Stimulated activated CD4-positive, alpha-beta T cell treated with anti-CD3 and anti-CD28 coated beads, TNF-alpha, amount 100 ng/mL, for 24 hours (primary cell): ENCODE measurements around the gene STXBP3.

ENCODE experiments used
- DNase-seq, 3 experiments: peaks; one replicate each; pipeline ENCODE4 v3.0.0-alpha.2; 2020; ENCODE audit warnings: low read depth in 3 of 3

Gene STXBP3

DNA sequence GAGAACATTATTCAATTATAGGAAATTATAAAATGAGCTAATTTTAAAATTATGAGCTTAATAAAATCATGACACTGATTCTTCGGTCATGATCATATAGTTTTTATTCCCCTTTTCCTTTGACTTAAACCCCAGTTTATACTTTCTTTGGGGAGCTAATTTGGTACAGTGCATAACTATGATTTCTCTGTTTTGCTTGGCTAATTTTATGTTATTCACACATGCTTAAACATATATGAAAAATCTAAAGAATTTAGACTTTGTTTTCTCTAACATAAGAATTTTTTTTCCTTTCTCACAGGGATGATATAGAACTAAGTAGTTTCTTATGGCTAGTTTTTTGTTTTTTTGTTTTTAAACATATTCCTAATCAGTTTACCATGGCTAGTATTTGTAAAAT is 52.5 kb downstream of the STXBP3 start:
- DNase-seq = no peak

DNA sequence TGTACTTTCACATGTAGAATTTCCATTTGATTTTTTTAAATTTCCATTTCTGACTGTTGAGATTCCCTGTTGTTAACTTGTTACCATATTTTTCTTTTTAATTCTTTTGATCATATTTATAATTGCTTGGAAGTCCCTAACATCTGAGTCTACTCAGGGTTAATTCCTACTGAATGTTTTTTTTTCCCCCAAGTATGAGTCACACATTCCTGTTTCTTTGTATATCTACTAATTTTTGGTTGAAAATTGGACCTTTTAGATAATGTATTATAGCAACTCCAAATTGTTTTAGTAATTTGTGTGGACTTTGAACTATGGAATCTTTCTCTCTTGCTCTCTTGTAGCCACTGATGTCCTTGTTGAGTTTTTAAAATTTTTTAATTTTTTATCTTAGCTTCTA is 54.6 kb downstream of the STXBP3 start:
- no peak for DNase-seq

GRCh38 chr1:108803548-108803947 is 57.1 kb downstream of the STXBP3 start:
- DNase-seq = no peak

GRCh38 chr1:108808438-108808837 is 62.0 kb downstream of the STXBP3 start:
- no peak for DNase-seq

- DNase-seq = no peak
Measured at GRCh38 chr1:108811611-108812010, 65.1 kb downstream of the STXBP3 start.

DNA sequence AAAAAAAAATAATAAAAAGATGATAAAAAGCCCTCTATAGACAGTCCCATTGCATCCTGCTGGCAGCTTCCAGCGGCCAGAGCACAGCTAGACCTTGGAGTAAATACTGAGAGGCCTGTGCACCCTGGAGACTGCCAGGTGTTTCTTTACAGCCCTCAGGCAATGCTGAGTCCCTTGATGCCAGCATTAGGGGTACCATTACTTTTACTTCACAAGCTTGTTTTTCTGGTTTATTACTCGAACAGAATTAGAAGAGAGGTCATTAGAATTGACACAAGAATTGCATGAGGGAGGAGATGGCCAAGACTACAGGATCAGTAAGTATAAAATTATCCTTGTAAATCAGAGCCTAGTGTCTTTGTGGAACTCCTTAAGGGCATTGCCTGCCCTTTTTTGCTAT is 66.9 kb downstream of the STXBP3 start:
- DNase-seq = no peak

DNA sequence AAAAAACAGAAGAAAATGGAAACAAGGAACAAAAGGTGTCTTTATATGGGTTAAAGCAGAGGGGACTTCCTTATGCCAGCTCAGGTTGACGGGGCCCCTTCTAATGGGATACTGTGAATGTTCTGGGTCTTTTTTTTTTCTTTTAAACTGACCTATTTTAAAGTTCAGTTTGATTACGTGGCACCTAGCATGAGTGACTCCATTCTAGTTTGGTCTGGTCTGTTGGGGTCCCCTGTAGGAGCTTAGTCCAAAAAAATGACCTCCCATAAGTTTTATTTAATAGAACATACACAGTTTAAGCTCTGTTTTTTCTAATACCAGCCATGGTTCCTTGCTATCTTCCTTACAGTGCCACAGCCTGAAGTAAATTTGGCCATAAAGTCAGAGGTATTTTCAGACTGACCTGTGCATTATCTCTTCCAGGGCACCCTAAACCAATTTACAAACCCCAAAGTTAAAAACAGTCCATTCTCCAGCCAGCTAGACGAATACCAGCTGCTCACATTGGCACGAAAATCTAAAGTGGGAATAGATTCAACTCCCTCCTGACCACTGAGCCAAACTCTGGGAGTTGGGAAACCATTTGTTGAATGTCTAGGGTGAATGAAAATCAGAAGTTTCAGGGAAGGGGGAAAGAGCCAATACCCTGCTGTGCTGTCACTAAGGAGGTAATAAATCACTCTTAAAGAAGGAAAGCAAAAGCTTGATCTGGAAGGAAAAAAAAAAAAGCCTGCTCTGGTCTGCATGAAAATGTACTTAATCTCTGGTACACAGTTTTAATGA is 68.1 kb downstream of the STXBP3 start:
- no peak for DNase-seq

- no peak for DNase-seq
Measured at GRCh38 chr1:108815566-108815965, 69.1 kb downstream of the STXBP3 start.

GRCh38 chr1:108816049-108816893 is 69.8 kb downstream of the STXBP3 start:
- no peak for DNase-seq

- no peak for DNase-seq
Measured at GRCh38 chr1:108817016-108817415, 70.5 kb downstream of the STXBP3 start.

DNA sequence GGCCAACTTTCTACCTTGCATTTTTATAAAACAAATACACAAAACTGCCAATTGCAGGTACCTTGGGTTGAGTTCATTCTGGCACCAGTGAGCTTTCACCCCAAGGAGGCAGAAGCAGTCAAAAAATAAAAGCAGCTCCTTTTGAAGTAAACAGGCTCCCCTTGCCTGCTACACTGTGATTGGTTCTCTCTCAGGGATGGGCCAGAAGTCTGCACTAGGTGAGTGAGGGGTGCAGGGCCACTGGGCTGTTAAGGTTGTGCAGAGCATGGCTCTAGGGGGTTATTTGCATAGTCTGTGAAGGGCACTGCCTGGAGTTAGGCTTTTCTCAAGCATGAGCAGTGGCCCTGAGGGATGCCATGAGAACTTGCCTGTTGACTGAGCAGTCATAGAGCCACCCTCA is 71.3 kb downstream of the STXBP3 start:
- no peak for DNase-seq

- no peak for DNase-seq
Measured at GRCh38 chr1:108819878-108820277, 73.4 kb downstream of the STXBP3 start.

- DNase-seq = no peak
Measured at GRCh38 chr1:108823632-108824031, 77.2 kb downstream of the STXBP3 start.

- DNase-seq = no peak
Measured at GRCh38 chr1:108824051-108824450, 77.6 kb downstream of the STXBP3 start.

DNA sequence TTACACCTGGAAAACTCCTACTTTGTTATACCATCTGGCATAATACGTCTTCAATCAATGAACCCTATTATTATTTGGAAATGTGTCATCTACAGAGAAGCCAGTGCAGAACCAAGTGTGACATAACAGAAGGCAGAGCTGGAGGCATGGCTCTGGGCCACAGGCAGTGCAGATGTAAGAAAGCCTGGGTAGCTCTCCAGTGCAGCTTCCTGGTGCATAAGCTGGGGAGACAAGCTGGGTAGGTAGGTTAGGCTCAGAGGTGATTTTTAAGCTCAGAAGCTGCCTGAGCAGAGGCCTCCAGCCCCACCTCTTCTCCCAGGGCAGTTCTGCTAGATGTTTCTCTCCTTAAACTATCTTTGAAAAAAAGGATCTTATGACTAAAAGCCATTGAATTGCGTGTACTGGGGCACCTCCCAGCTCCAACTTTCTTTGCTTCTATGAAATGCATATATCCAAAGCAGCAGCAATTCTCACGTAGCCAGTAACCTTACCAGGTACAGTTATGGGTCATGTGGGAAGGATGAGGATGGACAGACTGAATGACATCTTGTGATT is 79.7 kb downstream of the STXBP3 start:
- no peak for DNase-seq

DNA sequence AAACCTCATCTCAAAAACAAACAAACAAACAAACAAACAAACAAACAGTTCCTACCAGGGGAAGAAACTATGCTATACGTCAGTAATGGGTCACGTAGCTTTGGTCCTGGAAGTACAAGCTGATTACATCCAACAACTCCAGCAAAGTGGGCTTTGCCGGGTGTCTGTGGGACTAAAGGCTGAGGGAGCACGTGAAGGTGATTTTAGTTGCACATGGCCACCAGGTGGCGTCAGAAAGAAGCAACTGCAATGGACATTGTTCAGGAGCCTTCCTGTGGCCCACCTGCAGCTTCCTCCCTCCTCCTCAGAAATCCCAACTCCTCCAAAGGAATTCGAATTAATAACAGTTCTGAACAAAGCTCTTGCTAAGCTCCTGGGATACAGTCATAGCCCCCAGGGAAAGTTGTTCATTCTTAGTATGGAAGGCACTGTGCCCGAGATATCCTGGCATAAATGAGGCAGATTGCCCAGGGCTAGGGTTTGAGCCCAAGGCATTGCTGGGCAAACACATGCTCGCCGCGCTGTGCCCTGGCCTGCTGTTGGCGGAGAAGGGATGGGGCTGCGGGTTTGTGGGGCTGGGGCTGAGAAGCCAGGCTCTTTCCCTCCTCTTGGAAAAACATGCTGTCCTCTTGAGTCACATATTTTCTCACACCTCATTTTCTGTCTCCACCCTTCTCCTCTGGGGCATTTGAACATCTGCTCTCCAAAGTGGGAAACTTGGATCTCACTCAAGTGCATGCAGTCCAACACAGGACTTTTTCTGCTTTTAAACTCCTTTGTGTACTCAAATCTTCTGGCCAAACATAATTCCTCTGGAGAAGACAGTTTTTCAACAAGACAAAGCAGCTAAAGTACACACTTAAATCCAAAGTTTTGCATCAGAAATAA is 81.8 kb downstream of the STXBP3 start:
- DNase-seq = peak; percentile 9 to 48 (median 47)

GRCh38 chr1:108829498-108829916 is 83.0 kb downstream of the STXBP3 start:
- DNase-seq = no peak

DNA sequence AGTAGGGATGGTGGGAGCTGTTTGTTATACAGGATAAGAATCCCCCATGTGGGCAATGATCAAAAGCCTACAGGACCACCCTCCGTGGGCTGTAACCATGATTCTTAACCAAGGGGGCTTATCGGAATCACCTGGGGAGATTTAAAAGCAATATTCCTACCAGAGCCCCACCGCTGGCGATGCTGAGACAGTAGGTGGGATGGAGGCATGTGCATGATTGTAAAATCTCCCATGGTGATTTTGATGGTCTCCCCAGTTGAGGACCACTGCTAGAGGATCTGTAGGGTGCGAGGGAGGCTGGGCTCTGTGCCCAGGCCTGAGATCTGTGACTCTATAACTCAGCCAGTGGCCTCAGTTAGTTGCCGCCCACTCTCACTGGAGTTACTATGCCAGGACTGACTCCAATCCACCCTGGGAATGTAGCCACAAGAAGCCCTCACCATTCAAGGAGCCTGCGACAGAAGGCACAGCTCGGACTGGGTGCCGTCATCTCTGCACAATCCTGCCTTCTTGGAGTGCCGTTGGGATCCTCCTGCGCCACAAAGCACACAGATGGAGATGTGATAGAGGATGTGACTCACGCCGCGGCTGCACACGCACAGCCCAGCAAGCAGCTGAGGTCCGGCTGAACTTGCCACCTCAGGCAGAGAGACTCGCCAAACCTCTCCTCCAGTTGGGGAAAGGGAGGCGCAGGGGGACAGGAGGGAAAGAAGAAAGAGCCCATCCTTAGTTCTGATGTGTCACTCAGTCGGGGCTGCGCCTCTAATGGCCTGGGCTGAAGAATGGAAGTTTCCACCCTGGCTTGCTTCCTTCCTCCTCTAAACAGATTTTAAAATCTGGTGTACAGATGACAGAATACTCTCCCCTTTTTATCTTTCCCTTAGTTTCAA is 83.9 kb downstream of the STXBP3 start:
- no peak for DNase-seq

DNA sequence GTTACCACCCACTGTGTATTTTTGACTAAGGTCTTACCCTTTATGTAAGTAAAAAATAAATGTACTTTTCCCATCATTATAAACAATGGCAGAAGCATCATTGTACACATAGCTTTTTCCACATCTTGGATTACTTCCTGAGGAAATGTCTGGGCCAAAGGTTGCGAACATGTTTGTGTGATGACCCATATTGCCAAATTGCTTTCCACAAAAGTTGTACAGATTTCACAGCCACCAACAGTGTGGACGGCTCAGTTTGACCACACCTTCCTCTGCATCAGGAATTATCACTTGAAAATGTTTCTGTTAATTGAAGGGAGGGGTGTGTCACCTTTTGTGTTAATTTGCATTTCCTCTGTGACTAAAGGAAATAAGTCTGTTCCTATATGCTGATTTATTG is 84.8 kb downstream of the STXBP3 start:
- no peak for DNase-seq

DNA sequence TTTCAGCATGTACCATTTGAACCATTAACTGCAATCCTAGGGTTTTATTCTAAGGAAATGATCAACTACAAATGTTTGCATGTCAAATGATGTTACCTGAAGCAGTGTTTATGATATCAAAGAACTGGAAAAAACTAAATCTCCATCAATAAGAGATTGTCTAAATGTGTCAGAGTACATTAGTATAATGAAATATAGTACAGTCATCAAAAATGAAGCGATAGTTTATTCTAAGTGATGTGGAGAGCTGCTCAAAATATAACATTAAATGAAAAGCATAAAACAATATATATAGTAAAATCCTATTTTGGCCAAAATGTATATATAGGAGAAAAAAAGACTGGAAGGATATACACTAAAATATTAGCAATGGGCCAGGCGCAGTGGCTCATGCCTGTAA is 86.5 kb downstream of the STXBP3 start:
- no peak for DNase-seq

DNA sequence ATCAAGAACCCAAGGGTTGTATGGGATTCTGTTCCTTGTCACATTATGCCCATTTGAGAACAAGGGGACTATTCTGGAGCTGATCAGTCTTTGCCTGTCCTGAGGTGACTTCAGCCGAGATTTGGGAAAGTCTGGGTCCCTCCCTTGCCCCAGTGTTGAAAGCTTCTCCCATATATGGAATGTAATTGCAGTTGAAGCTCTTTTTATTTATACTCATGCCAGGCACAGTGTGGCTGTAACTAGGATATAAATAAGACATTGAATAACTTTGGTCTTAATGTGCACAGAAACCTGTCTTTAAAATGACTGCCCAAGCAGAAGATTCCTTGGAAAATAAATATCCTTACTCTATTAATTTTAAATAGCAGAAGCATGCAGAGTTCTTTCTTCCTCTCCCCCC is 95.2 kb downstream of the STXBP3 start:
- no peak for DNase-seq
